Dermis blood vessel endothelial cell (primary cell): ENCODE measurements around the gene SCUBE1. TPM values are rescaled to one million over a fixed set of nuclear protein-coding genes. Genes with fewer than 3 reads are reported as not detected.

Source experiments
- DNase-seq: peaks from one replicate; pipeline ENCODE4 v3.0.0; 2010
- total RNA-seq: library from RNA; depleted of rRNA; stranded (reverse); fragments of >200 nt; gene quantifications from 2 replicates; pipeline ENCODE4 v1.2.3, GENCODE V29; 2014

Gene SCUBE1
- total RNA-seq, 1 donor from 2014 or later: not detected

- no peak for DNase-seq
These were observed 130.7 kb downstream of the SCUBE1 start for GRCh38 chr22:43212434-43212952.

DNA sequence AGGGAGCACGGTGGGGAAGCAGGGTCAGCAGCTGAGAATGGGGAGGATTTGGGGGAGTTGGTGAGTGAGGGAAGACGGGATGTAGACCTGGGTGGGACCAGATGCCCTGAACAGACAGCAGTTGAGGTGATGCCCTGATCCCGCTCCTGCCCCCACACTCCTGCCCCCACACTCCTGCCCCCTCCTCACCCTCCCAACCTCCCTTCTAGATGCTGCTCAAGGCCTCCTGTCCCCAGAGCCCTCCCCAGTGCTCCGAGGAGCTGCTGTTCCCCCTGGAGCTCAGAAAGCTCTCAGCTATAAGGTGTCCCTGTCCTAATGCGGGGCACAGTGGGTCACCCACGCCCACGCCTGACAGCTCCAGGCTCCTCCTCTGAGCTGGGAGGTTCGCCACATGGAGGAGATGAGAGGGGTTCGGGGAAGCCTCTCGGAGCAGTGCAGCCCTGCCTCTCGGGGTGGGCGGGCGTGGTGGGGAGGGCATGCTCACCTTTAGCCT is 131.2 kb downstream of the SCUBE1 start:
- no peak for DNase-seq

- DNase-seq: no peak
These were observed 132.3 kb downstream of the SCUBE1 start for GRCh38 chr22:43210631-43211515.

GRCh38 chr22:43209971-43210370 is 133.2 kb downstream of the SCUBE1 start:
- no peak for DNase-seq

GRCh38 chr22:43209523-43209890 is 133.7 kb downstream of the SCUBE1 start:
- no peak for DNase-seq

DNA sequence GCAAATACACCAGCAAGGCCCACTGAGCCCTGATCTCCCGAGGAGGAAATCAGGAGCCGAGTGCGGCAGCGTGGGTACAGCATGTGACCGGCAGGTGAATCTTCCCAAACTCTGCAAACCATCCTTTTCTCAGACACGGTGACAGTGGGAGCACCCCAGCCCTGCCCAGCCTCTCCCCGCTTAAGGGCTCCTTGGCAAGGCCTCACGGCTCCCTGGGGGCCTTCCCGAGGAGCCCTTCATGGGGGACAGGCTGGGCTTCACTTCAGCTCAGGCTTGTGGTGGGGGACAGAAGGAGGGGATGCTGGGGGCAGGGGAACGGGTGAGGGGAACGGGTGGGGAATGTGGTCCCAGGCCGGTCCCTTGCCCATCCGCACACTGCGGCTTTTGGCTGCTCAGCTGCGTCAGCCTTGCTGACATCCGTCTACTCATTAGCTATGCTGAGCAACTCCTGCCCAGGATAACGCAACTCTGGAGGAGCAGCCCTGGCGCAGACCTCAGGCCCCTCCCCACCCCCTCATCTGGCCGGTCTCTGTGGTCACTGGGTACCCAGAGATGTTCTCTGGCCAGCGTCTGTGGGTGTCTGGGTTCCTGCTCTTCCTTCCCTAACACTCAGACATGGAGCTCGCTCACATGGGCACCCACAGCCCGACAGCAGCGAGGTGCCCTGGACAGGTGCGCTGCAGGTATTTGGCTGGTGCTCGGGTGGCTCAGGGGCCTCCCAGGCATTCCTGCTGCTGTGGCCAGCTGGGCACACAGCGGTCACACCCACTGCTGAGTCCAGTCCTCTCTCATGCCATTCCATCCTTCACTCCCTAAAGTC is 134.3 kb downstream of the SCUBE1 start:
- DNase-seq: no peak

DNA sequence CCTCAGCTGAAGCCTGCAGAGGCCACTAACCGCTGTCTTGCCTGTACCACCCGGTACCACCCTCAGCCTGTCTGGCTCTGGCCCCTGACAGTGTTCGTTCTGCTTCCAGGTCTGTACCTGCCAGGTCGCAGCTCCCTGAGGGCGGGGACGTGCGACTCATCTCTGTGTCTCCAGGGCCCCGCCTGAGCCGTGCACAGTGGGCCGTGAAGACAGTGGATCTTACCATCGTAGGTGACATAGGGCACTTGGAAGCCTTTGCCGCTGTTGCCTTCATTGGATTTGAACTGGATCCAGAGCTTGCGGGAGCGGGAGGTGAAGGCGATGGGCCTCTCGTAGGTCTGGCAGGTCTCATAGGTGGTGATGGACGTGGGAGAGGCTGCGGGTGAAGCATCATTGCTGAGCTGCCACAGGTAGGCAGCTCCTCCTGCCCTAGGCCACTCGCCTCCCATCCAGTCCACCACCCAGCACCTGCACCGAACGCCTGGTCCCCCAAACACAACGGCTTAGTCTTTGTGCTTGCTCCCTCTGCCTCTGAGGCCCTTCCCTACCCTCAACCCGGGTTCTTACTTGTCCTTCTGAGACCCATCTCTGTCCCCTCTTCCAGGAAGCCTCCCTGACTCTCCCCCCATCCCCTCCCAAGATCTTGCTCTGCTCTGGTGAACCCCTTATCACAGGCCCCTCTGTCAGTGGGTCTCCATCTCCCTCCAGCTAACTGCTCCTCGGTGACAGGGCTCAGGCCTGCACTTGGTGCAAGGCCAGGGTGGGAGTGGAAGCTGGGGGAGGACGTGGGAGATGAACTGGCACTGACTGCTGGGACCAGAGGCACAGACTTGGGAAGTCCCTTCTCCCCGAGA is 135.1 kb downstream of the SCUBE1 start:
- DNase-seq: no peak

GRCh38 chr22:43207386-43207785 is 135.8 kb downstream of the SCUBE1 start:
- DNase-seq: no peak

- no peak for DNase-seq
These were observed 136.5 kb downstream of the SCUBE1 start for GRCh38 chr22:43206509-43207161.

DNA sequence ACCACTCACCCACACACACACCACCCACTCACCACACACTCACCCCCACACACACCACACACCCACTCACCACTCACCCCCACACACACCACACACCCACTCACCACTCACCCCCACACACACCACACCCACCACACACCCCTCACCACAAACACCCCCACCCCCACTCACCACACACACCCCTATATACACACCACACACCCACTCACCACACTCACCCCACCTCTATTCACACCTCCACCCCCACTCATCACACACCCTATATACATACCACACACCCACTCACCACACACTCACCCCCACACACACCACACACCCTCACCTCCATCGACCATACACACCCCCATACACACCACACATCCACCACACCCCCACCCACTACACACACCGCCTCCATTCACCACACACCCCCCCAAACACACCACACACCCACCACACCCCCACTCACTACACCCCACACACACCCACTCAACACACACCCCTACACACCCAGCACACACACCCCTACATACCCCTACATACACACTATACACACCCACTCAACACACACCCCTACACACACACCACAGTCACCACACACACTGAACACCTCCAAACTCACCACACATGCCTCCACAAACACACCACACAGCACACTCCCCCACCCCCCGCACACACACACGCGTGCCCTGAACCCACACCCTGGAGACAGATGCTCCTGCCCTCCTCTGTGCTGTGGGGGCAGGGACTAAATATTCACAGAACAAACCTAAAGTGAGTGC is 137.2 kb downstream of the SCUBE1 start:
- DNase-seq: no peak

DNA sequence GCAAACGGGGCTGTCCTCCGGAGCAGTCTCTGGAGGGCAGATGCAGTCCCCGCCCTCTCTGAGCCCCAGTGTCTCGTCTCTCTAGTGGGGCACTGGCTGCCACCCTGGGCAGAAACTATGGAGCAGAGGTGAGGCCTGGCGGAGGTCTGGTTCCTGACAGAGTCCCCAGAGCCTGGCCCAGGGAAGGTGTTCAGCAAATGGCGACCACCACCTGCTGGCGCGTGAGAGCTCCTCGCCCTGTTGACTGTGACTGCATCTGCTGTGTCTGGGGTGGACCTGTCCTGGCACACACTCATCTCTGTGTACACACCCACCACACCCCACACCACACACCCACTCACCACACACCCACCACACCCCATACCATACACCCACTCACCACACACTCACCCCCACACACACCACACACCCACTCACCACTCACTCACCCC is 137.9 kb downstream of the SCUBE1 start:
- no peak for DNase-seq

GRCh38 chr22:43203471-43203981 is 139.6 kb downstream of the SCUBE1 start:
- DNase-seq: no peak

DNA sequence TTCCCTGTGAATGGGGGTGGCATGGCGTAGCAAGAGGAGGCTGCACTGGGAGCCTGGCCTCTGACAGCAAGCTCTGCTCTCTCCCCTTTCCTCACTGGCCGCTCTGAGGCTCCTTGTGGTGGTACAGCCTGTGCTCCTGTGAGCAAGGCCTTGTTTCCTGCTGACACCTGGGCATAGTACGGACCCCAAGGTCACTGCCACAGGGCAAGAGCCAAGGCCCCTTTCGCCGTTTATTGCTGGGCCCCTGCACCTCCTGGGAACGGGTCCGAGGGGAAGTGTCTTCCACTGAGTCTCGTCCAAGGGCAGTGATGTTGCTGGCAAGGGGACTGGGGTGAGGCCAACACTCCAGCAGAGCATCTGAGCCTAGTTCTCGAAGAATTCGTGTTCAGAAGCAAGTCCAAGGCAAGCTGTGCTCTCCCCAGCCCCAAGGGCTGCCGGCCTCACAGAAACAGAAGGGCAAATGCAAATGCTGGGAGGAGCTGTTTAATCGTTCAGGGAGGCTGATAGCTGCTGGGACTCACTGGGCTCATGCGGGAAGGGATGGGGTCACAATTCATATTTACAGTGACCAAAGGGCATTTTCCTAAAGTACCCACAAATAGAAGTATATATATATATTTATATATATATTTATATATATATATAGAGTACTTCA is 140.3 kb downstream of the SCUBE1 start:
- no peak for DNase-seq

DNA sequence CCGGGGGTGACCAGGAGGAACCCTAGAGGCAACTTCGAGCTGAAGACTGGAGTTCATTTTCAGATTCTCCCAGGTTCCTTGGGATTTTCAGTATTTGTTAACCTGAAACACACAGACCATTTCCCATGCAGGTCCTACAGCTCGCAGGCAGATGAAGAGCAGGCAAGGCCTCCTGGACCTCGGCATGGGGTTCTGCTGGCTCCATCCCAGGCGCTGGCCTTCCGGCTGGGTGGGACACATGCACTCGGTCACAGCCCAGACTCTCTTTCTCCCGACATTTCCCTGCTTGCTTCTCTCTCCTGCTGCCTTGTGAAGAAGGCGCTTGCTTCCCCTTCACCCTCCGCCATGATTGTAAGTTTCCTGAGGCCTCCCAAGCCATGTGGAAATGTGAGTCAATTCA is 140.8 kb downstream of the SCUBE1 start:
- no peak for DNase-seq

GRCh38 chr22:43201486-43202219 is 141.5 kb downstream of the SCUBE1 start:
- no peak for DNase-seq

DNA sequence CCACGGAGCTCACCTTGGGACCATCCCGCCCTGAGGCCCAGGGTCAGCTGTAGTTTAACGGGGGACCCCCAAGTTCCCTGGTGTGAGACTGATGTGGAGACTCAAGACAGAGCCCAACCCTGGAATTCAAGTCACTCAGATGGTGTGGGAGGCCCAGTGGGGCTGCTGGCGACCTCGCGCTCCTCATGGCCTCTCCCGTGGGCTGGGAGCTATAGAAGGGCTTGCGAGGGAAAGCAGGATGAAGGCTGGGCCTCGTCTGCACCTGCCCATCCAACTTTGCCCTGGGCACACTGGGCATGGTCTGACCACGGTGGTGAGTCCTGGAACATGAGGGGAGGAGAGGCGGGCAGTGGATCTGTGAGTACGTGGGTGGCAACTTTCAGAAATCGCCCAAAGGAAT is 142.6 kb downstream of the SCUBE1 start:
- no peak for DNase-seq

DNA sequence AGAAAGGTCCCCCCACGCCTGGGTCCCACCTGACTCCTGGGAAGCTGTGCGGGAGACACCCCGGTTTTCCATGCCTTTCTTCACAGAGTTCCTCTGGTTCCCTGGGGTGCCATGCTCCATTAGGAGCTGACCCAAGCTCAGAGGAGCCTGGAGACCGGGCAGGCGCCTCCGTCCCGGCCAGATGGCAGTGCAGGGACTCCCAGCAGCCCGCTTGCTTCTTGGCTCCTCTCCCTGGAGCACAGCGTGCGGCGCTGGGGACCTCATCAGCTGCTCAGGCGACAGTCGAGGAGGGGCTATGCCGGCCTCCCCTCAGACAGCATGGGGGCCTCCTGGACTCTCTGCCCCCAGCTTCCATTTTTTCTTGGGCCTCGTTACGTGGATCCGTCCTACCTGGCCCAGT is 143.1 kb downstream of the SCUBE1 start:
- no peak for DNase-seq

GRCh38 chr22:43199541-43199940 is 143.6 kb downstream of the SCUBE1 start:
- no peak for DNase-seq

- DNase-seq: no peak
These were observed 144.2 kb downstream of the SCUBE1 start for GRCh38 chr22:43198936-43199335.

DNA sequence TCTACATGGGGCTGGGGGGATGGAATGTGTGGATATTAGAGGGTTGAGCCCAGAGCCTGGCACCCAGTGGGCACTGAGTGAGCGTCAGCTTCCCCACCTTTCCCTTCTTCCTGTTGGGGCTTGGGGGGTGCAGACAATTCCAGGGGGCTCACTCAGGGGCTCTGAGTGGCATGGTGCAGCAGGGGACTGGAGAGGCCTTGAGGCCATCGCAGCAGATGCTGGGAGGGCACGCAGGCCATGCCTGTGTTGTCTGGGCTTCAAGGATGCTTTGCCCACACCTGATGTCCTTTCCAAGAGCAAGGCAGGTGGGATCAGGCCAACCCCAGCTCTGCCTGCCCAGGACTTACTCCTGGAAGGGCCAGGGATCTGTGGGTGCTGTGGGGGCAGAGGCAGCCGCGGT is 145.0 kb downstream of the SCUBE1 start:
- DNase-seq: no peak
